ENCODE data around the gene TULP4. TPM values are rescaled to one million over a fixed set of nuclear protein-coding genes. Genes with fewer than 3 reads are reported as not detected.

TULP4 gene
- total and polyA plus RNA-seq, 10 donors = 1.8 to 143 (median 78.1) TPM

DNA sequence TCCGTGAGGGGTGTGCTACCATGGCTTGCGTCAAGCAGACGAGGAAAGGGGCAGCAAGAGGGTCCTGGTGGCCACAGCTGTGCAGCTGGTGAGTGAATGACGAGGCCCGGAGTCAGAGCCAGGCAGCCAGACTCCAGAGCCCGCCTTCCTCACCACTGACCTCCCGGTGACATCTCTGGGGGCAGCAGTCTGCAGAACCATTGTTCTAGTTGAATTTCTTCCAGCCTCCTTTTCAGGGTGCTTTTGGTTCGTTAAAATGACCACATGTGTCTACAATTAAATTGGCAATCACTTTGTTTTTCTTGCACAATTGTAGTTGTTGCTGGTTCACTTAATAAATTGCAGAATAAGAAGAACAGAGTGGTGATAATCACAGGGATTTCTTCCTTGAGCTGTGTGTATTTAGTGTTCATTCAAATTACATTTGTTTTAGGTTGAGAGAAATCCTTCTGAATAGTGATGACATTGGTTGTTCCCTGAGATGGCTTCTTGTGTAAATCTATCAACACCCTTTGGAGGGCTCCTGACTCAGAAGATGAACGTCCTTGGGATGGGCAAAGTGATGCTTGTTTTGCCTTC lies 96.4 kb downstream of the TULP4 start:
- peak overlapping the region in 2 of 8 donors; percentile 1 to 38 for H3K27ac ChIP-seq
- 76 to 86% (median 78%) methylated on average over 9 of the region's 9 CpGs for WGBS, 5 donors

DNA sequence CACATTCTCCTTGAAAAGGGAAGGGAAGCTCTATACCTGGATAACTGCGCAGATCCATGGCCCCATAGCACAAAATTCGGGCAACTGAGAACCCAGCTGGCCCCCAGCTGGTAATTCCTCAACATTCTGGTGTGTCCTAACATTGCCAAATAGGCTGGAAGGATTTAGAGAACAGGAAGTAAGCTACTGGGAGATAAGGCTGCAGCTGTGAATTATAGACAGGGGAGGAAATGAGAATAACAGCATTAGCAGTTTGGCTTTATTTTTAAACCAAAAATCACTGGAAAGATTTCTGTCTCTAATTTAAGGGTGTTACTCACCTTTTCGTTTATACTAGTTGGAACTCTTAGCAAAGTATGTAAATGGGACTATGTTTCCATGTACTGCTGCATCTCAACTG lies 97.2 kb downstream of the TULP4 start:
- DNase-seq = no peak
- H3K9me3 ChIP-seq = no peaks in the 10 kb centered on the region
- 32 to 42% (median 35%) methylated on average over 3 of the region's 3 CpGs for WGBS, 5 donors
- peaks cover 0 to 19% (median 11%) of the 10 kb centered on the region in 6 donors for H3K36me3 ChIP-seq
- no peak overlapping the region for H3K4me3 ChIP-seq
- peak overlapping the region in 4 of 8 donors; percentile 16 to 41 (median 30) for H3K27ac ChIP-seq
- no peaks in the 10 kb centered on the region for H3K27me3 ChIP-seq (replicated peaks in 1 of 7)
- intact Hi-C loops (cut with DNase I; ENCODE audit: low total_unique reads) = no loop called here
- peaks cover 8 to 22% (median 15%) of the 10 kb centered on the region in 6 donors for H3K4me1 ChIP-seq
- TF ChIP-seq POLR2A (IDR thresholded peaks at IDR 0.05) (no peak), POLR2AphosphoS5 (IDR thresholded peaks at IDR 0.05) (peak in 1 of 3 donors; percentile 57)

More for the DNA sequence above, 96.4 kb downstream of the TULP4 start:
- H3K27me3 ChIP-seq (replicated peaks in 1 of 7) = no peaks in the 10 kb centered on the region
- TF ChIP-seq POLR2A (IDR thresholded peaks at IDR 0.05) (no peak), POLR2AphosphoS5 (IDR thresholded peaks at IDR 0.05) (no peak)
- TF ChIP-seq, protein P1, sequence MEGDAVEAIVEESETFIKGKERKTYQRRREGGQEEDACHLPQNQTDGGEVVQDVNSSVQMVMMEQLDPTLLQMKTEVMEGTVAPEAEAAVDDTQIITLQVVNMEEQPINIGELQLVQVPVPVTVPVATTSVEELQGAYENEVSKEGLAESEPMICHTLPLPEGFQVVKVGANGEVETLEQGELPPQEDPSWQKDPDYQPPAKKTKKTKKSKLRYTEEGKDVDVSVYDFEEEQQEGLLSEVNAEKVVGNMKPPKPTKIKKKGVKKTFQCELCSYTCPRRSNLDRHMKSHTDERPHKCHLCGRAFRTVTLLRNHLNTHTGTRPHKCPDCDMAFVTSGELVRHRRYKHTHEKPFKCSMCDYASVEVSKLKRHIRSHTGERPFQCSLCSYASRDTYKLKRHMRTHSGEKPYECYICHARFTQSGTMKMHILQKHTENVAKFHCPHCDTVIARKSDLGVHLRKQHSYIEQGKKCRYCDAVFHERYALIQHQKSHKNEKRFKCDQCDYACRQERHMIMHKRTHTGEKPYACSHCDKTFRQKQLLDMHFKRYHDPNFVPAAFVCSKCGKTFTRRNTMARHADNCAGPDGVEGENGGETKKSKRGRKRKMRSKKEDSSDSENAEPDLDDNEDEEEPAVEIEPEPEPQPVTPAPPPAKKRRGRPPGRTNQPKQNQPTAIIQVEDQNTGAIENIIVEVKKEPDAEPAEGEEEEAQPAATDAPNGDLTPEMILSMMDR (IDR thresholded peaks at IDR 0.05 in 8 of 11, conservative IDR thresholded peaks at IDR 0.05 in 3 of 11) = no peak
- H3K36me3 ChIP-seq = peaks cover 0 to 11% (median 4%) of the 10 kb centered on the region in 6 donors
- H3K9me3 ChIP-seq = no peaks in the 10 kb centered on the region
- peaks cover 8 to 22% (median 15%) of the 10 kb centered on the region in 6 donors for H3K4me1 ChIP-seq
- intact Hi-C loops (cut with DNase I; ENCODE audit: low total_unique reads) = no loop called here
- DNase-seq = no peak
- H3K4me3 ChIP-seq = no peak overlapping the region

DNA sequence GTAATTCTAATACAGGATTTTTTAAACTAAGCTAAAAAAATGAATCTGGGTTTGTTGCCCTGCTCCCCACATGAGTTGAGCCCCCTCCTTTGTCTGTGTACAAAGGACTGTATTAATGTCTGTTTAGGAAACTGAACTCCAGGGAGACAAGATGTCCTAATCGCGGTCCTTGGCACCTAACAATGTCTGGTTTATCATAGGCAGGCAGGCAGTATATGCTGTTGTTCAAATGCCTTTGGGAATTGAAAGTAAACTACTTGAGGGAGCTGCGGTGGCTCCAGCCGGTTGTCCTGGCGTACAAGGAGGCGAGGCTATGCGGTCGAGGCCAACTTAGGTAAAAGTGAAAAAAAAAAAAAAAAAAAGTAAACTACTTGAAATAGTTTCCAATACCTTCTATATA lies 98.5 kb downstream of the TULP4 start:
- Histone ChIP-seq H3K9me3 (no peaks in the 10 kb centered on the region), H3K4me3 (no peak overlapping the region), H3K4me1 (peaks cover 8 to 22% (median 15%) of the 10 kb centered on the region in 6 donors), H3K27me3 (replicated peaks in 1 of 7) (no peaks in the 10 kb centered on the region), H3K27ac (no peak overlapping the region), H3K36me3 (peaks cover 0 to 31% (median 15%) of the 10 kb centered on the region in 6 donors)
- 89 to 98% (median 91%) methylated on average over 8 of the region's 8 CpGs for WGBS, 5 donors
- no peak for TF ChIP-seq POLR2AphosphoS5 (IDR thresholded peaks at IDR 0.05)
- no peak for TF ChIP-seq POLR2A (IDR thresholded peaks at IDR 0.05)
- TF ChIP-seq, protein P1 (IDR thresholded peaks at IDR 0.05 in 8 of 11, conservative IDR thresholded peaks at IDR 0.05 in 3 of 11) = no peak
- no peak for DNase-seq
- intact Hi-C loops (cut with DNase I; ENCODE audit: low total_unique reads) = no loop called here

DNA sequence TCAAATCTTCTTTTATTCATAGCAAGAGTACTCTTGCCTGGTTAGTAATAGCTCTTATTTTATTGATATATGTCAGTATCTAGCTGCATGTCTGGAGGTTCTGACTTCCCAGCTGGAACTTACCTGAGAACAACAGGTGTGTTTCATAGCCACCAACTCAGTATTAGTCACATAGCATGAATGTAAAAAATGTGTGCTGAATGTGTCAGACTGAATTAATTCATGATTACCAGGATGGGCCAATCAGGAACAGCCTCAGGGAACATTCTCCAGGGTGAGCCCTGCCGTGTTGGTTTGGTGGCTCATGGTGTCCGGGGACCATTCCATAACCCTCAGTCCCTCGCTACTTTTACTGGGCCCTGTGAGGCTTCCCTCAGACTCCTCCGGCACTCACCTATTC lies 99.7 kb downstream of the TULP4 start:
- Histone ChIP-seq H3K27ac (no peak overlapping the region), H3K36me3 (peaks cover 0 to 40% (median 15%) of the 10 kb centered on the region in 6 donors), H3K27me3 (replicated peaks in 1 of 7) (no peaks in the 10 kb centered on the region), H3K4me1 (peaks cover 8 to 20% (median 14%) of the 10 kb centered on the region in 6 donors), H3K9me3 (no peaks in the 10 kb centered on the region), H3K4me3 (no peak overlapping the region)
- no peak for DNase-seq
- 92 to 98% (median 94%) methylated on average over 4 of the region's 4 CpGs for WGBS, 5 donors
- TF ChIP-seq POLR2AphosphoS5 (IDR thresholded peaks at IDR 0.05) = no peak
- TF ChIP-seq POLR2A (IDR thresholded peaks at IDR 0.05) = no peak
- TF ChIP-seq, protein P1 (IDR thresholded peaks at IDR 0.05 in 8 of 11, conservative IDR thresholded peaks at IDR 0.05 in 3 of 11) = no peak
- intact Hi-C loops (cut with DNase I; ENCODE audit: low total_unique reads) = no loop called here
